GM21529 (cell line): Measurements from ENCODE around the gene ASPHD1.
"Not testable (repeated sequence)": the region's sequence is repeated elsewhere in the genome, so short reads cannot be mapped to it uniquely, and the experiment has no call there.

Experiments
- ATAC-seq: cut with Tn5 transposase; IDR thresholded peaks from one replicate; pipeline ENCODE4 v1.9.1; 2021; ENCODE audit not compliant: unreplicated experiment

ASPHD1 gene

GRCh38 chr16:29876594-29877249 lies 23.6 kb upstream of the ASPHD1 start:
- ATAC-seq, result no peak

- ATAC-seq, result peak; percentile 44
Measured at GRCh38 chr16:29877266-29877961, 22.9 kb upstream of the ASPHD1 start.

- ATAC-seq, result no peak
Measured at GRCh38 chr16:29878172-29878571, 22.1 kb upstream of the ASPHD1 start.

DNA sequence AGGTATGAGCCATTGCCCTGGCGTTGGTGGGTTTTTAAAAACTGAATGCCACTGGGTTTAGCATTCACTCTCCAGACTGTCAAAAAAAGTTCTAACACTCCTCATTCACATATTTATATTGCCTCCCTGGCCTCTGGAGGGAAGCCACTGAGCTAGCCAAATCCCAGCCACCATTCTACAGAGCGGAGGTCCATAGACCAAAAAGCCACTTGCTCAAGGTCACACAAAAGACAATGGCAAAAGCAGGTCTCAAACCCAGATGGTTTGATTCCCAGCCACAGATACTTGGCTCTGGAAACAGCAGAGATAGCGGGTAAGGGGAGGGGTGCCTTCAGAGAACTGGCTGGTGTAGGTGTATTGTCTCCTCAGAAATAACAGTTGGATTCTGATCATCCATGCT lies 19.2 kb upstream of the ASPHD1 start:
- ATAC-seq, result no peak

GRCh38 chr16:29883987-29884386 lies 16.3 kb upstream of the ASPHD1 start:
- no peak for ATAC-seq

GRCh38 chr16:29889372-29889771 lies 10.9 kb upstream of the ASPHD1 start:
- ATAC-seq, result not testable (repeated sequence)

DNA sequence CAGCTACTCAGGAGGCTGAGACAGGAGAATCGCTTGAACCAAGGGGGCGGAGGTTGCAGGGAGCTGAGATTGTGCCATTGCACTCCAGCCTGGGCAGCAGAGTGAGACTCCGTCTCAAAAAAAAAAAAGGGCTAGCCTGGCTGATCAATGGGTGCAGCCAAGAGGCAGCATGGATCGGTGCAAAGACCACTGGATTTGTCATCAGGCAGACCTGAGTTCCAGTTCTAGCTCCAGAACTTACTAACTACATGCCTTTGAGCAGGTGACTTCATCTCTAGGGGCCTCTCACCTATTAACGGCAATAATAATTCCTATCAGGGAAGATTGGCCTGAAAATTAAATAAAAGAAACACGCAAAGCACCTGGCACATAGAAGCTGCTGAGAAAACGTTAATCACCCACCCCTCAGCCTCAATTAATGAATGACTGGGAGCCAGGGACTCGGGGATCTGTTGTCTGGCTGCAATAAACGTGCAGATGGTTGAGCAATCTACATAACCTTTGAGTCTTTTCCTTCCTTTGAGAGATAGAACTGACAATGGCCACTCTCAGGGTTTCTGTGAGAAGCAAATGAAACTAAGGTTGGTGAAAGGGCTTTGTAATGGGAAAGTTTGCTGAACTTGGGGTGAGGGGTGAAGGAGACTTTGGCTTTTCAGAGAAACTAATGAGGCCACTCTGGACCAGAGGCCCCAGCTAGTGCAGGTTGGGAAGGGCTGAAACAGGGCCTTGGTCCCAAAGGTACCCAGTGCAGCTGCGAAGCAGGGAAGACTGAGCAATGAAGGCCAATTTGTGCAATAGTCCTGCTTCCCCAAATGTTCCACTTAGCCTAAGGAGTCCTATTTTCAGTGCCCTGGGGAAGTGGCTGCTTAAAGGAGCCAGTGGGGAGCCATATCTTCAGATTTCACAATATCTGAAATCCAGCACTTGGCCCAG lies 8.5 kb upstream of the ASPHD1 start:
- no peak for ATAC-seq

- no peak for ATAC-seq
Measured at GRCh38 chr16:29892458-29892813, 7.9 kb upstream of the ASPHD1 start.

DNA sequence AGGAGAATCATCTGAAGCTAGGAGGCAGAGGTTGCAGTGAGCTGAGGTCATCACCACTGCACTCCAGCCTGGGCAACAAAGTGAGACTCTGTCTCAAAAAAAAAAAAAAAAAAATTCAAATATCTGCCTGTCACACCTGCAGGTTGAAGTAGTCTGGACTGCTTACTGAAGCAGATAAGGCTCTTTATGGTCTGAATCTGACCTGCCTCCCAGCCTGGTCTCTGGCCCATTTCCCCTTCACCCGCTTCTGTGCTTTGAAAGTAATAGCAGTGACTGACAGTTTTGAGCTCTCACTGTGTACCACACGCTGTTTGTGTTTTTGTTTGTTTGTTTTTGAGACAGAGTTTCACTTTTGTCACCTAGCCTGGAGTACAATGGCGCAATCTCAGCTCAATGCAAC lies 6.7 kb upstream of the ASPHD1 start:
- ATAC-seq, result no peak

- no peak for ATAC-seq
Measured at GRCh38 chr16:29894352-29894751, 5.9 kb upstream of the ASPHD1 start.

- ATAC-seq, result no peak
Measured at GRCh38 chr16:29896841-29897240, 3.4 kb upstream of the ASPHD1 start.

GRCh38 chr16:29897333-29897732 lies 3.0 kb upstream of the ASPHD1 start:
- no peak for ATAC-seq

- ATAC-seq, result no peak
Measured at GRCh38 chr16:29898135-29898803, 2.0 kb upstream of the ASPHD1 start.

GRCh38 chr16:29898804-29899515 lies 1.3 kb upstream of the ASPHD1 start:
- no peak for ATAC-seq

- ATAC-seq, result no peak
Measured at GRCh38 chr16:29899516-29900101, 679 bp upstream of the ASPHD1 start, which contains the start of gene SEZ6L2. SEZ6L2 (minus strand) TSS chr16:29899550; CDS start chr16:29899019, 531 bp downstream.

DNA sequence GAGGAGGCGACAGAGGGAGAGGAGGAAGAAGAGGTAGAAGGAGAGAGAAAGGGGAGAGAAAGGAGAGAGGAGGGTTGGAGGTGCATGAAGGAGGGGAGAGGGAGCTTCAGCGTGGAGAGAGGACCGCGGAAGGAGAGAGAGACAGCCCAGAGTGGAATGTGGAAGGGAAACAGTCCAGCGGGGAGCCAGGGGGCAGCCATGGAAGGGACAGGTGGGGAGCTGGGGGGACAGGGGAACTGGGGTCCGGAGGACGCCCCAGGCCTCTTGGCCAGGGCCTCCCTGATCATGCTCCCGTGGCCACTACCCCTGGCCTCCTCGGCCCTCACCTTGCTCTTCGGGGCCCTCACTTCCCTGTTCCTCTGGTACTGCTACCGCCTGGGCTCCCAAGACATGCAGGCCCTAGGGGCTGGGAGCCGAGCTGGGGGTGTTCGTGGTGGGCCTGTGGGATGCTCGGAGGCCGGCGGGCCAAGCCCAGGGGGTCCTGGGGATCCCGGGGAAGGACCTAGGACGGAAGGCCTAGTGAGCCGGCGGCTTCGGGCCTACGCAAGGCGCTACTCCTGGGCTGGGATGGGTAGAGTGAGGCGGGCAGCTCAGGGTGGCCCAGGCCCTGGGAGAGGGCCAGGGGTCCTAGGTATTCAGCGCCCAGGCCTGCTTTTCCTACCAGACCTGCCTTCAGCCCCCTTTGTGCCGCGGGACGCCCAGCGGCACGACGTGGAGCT lies 759 bp downstream of the ASPHD1 start:
- ATAC-seq, result no peak

- ATAC-seq, result no peak
Measured at GRCh38 chr16:29901607-29901945, 1.3 kb downstream of the ASPHD1 start.

DNA sequence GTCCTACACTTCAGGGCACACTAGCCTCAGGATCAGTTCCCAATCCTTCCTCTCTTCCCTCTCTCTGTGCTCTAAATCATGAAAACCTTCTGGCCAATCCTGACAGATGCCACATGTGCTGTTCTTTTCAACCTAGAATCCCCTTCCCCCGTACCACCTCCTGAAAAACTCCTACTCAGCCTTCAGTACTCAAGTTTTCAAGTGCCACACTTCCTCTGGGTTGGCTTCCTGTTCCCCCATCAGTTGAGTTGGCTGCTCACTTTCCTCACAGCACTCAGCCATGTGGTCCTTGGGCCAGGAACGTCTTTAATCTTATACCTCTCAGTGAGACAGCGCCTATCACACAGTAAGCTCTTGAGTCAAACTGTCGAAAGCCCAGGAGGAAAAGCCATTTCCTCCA lies 3.3 kb downstream of the ASPHD1 start:
- no peak for ATAC-seq

- ATAC-seq, result no peak
Measured at GRCh38 chr16:29904947-29905346, 4.7 kb downstream of the ASPHD1 start.

DNA sequence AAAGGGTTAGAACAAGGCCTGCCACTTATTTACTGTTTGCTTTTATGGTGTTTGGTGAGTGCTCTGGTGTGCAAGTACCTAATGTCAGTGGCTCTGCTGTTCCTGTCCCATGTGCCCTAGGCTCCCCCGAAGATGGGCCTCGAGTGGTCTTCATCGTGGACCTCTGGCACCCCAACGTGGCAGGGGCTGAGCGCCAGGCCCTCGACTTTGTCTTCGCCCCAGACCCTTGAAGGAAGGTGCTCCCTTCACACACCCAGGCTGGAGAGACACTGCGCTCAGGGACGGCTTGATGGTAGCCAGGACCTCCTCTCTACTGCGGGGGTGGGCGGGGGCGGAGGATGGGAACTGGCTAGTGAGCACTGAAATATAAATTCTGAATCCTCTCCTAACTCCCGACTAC lies 5.4 kb downstream of the ASPHD1 start:
- ATAC-seq, result no peak
